Bronchial smooth muscle cell (primary cell): ENCODE results near the gene KRTAP9-6. TPM values are rescaled to one million over a fixed set of nuclear protein-coding genes. Genes with fewer than 3 reads are reported as not detected.

Source experiments
- total RNA-seq: library from RNA; depleted of rRNA; stranded (reverse); fragments of >200 nt; gene quantifications from 2 replicates; pipeline ENCODE4 v1.2.1, GENCODE V29; 2014

The KRTAP9-6 gene
- not detected in 2 replicates for total RNA-seq

GRCh38 chr17:41265078-41265477 is at the start of gene KRTAP9-6:
TSS of gene KRTAP9-6 (plus strand) at chr17:41265378. CDS start at chr17:41265378, 0 bp downstream.

GRCh38 chr17:41226598-41227095 is 38.5 kb upstream of the KRTAP9-6 start, which contains the start of gene KRTAP9-2:
TSS of gene KRTAP9-2 (plus strand) at chr17:41226648. CDS start at chr17:41226655, 7 bp downstream.

GRCh38 chr17:41232399-41233105 is 32.6 kb upstream of the KRTAP9-6 start, which contains the start of gene KRTAP9-3:
TSS of gene KRTAP9-3 (plus strand) at chr17:41232449. CDS start at chr17:41232502, 53 bp downstream.

GRCh38 chr17:41237949-41238437 is 27.2 kb upstream of the KRTAP9-6 start, which contains the start of gene KRTAP9-8:
TSS of gene KRTAP9-8 (plus strand) at chr17:41237999. CDS start at chr17:41238052, 53 bp downstream.

GRCh38 chr17:41249637-41250240 is 15.4 kb upstream of the KRTAP9-6 start, which contains the start of gene KRTAP9-4:
TSS of gene KRTAP9-4 (plus strand) at chr17:41249687. CDS start at chr17:41249721, 34 bp downstream.

GRCh38 chr17:41255381-41256290 is 9.5 kb upstream of the KRTAP9-6 start, which contains the start of gene KRTAP9-9:
TSS of gene KRTAP9-9 (plus strand) at chr17:41255384.

GRCh38 chr17:41275648-41276190 is 10.5 kb downstream of the KRTAP9-6 start, which contains the start of gene KRTAP9-7:
TSS of gene KRTAP9-7 (plus strand) at chr17:41275698. CDS start at chr17:41275698, 0 bp downstream.

GRCh38 chr17:41301916-41302901 is 37.0 kb downstream of the KRTAP9-6 start, which contains the start of gene KRTAP29-1:
TSS of gene KRTAP29-1 (minus strand) at chr17:41302851. CDS start at chr17:41302851, 0 bp downstream.

GRCh38 chr17:41308918-41309359 is 43.8 kb downstream of the KRTAP9-6 start, which contains the start of gene KRTAP16-1:
TSS of gene KRTAP16-1 (minus strand) at chr17:41309309. CDS start at chr17:41309253, 56 bp downstream.

GRCh38 chr17:41315204-41315794 is 50.1 kb downstream of the KRTAP9-6 start, which contains the start of gene KRTAP17-1:
TSS of gene KRTAP17-1 (minus strand) at chr17:41315710. CDS start at chr17:41315650, 60 bp downstream.

Other genes with a start within 250 kb of the KRTAP9-6 start
- not detected in 2 replicates for gene KRTAP1-5, start 238.2 kb upstream of the KRTAP9-6 start, total RNA-seq
- gene KRTAP1-4, start 235.2 kb upstream of the KRTAP9-6 start, total RNA-seq, result not detected in 2 replicates
- not detected in 2 replicates for gene KRTAP1-3, start 230.5 kb upstream of the KRTAP9-6 start, total RNA-seq
- not detected in 2 replicates for gene KRTAP1-1, start 223.9 kb upstream of the KRTAP9-6 start, total RNA-seq
- gene KRTAP2-1, start 218.1 kb upstream of the KRTAP9-6 start, total RNA-seq, result not detected in 2 replicates
- not detected in 2 replicates for gene KRTAP2-2, start 210.1 kb upstream of the KRTAP9-6 start, total RNA-seq
- gene KRTAP2-3, start 205.3 kb upstream of the KRTAP9-6 start, total RNA-seq, result not detected in 2 replicates
- gene KRTAP2-4, start 199.5 kb upstream of the KRTAP9-6 start, total RNA-seq, result not detected in 2 replicates
- gene KRTAP4-7, start 181.2 kb upstream of the KRTAP9-6 start, total RNA-seq, result not detected in 2 replicates
- gene KRTAP4-8, start 167.2 kb upstream of the KRTAP9-6 start, total RNA-seq, result not detected in 2 replicates
- not detected in 2 replicates for gene KRTAP4-16, start 163.2 kb upstream of the KRTAP9-6 start, total RNA-seq
- gene KRTAP4-9, start 160.0 kb upstream of the KRTAP9-6 start, total RNA-seq, result not detected in 2 replicates
- not detected in 2 replicates for gene KRTAP4-11, start 147.0 kb upstream of the KRTAP9-6 start, total RNA-seq
- gene KRTAP4-12, start 141.2 kb upstream of the KRTAP9-6 start, total RNA-seq, result not detected in 2 replicates
- gene KRTAP4-6, start 124.8 kb upstream of the KRTAP9-6 start, total RNA-seq, result not detected in 2 replicates
- gene KRTAP4-5, start 115.6 kb upstream of the KRTAP9-6 start, total RNA-seq, result not detected in 2 replicates
- gene KRTAP4-4, start 104.6 kb upstream of the KRTAP9-6 start, total RNA-seq, result not detected in 2 replicates
- gene KRTAP4-3, start 97.2 kb upstream of the KRTAP9-6 start, total RNA-seq, result not detected in 2 replicates
- not detected in 2 replicates for gene KRTAP4-2, start 87.2 kb upstream of the KRTAP9-6 start, total RNA-seq
- not detected in 2 replicates for gene KRTAP4-1, start 80.5 kb upstream of the KRTAP9-6 start, total RNA-seq
- not detected in 2 replicates for gene KRTAP9-1, start 75.5 kb upstream of the KRTAP9-6 start, total RNA-seq
- gene KRTAP9-2, start 38.7 kb upstream of the KRTAP9-6 start, total RNA-seq, result not detected in 2 replicates
- not detected in 2 replicates for gene KRTAP9-3, start 32.9 kb upstream of the KRTAP9-6 start, total RNA-seq
- gene KRTAP9-8, start 27.4 kb upstream of the KRTAP9-6 start, total RNA-seq, result not detected in 2 replicates
- gene KRTAP9-4, start 15.7 kb upstream of the KRTAP9-6 start, total RNA-seq, result not detected in 2 replicates
- gene KRTAP9-9, start 10.0 kb upstream of the KRTAP9-6 start, total RNA-seq, result not detected in 2 replicates
- not detected in 2 replicates for gene KRTAP9-7, start 10.3 kb downstream of the KRTAP9-6 start, total RNA-seq
- not detected in 2 replicates for gene KRTAP29-1, start 37.5 kb downstream of the KRTAP9-6 start, total RNA-seq
- not detected in 2 replicates for gene KRTAP16-1, start 43.9 kb downstream of the KRTAP9-6 start, total RNA-seq
- not detected in 2 replicates for gene KRTAP17-1, start 50.3 kb downstream of the KRTAP9-6 start, total RNA-seq
- not detected in 2 replicates for gene KRT33A, start 85.5 kb downstream of the KRTAP9-6 start, total RNA-seq
- not detected in 2 replicates for gene KRT33B, start 104.4 kb downstream of the KRTAP9-6 start, total RNA-seq
- not detected in 2 replicates for gene KRT34, start 116.9 kb downstream of the KRTAP9-6 start, total RNA-seq
- not detected in 2 replicates for gene KRT31, start 132.2 kb downstream of the KRTAP9-6 start, total RNA-seq
- gene KRT37, start 159.2 kb downstream of the KRTAP9-6 start, total RNA-seq, result not detected in 2 replicates
- gene KRT38, start 175.6 kb downstream of the KRTAP9-6 start, total RNA-seq, result not detected in 2 replicates
- 0.16 TPM in 1 of 2 replicates, not detected in the other for gene KRT32, start 202.0 kb downstream of the KRTAP9-6 start, total RNA-seq
- gene KRT35, start 215.8 kb downstream of the KRTAP9-6 start, total RNA-seq, result not detected in 2 replicates
- not detected in 2 replicates for gene KRT36, start 224.5 kb downstream of the KRTAP9-6 start, total RNA-seq
- 0.17 TPM in 1 of 2 replicates, not detected in the other for gene KRT13, start 240.2 kb downstream of the KRTAP9-6 start, total RNA-seq